ENCODE measurements around the gene GCLC.

GCLC gene

DNA sequence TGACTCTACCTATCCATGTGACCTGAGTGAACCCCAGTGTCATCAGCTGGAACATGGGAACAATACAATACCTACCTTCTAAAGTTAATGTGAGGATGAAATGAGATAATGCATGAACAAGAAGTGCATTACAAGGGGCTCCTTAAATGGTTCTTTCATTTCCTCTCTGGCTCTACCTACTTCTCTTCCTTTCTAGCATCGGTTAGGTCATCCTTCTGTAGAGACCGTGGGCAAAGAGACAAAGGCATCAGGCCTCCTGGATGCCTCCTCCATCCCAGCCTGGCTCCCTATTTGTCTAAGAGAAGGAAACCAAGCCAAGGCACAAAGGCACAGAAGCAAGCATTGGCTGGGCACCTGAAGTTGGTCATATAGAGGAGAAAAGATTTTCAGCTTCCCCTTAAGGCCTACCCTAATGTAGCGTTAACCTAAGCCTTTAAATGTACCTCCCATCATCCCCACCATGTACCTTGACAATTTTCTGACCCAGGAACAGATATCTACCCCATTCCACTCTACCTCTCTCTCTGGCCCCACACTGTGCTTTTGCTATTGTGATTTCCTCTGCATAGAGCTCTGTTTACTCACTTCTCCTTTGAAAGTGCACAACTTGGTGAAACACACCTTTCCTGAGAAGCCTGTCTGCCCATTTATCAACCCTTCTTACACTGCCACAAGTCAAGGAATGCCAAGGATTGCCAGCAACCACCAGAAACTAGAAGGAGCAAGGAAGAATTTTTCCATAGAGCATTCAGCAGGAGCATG, 86.6 kb downstream of the GCLC start:
- TF ChIP-seq CEBPB (IDR thresholded peaks at IDR 0.05) (no peak), EP300 (IDR thresholded peaks at IDR 0.05; ENCODE audit: borderline replicate concordance) (no peak), TEAD4 (IDR thresholded peaks at IDR 0.05) (no peak), TCF12 (IDR thresholded peaks at IDR 0.05; ENCODE audit: low read depth) (no peak), EGR1 (IDR thresholded peaks at IDR 0.05) (no peak), FOXM1 (IDR thresholded peaks at IDR 0.05; ENCODE audit: borderline replicate concordance, low read depth) (no peak), TAF1 (IDR thresholded peaks at IDR 0.05; ENCODE audit: low read depth) (no peak), NFIC (IDR thresholded peaks at IDR 0.05) (no peak), RAD21 (IDR thresholded peaks at IDR 0.05; ENCODE audit: low read depth) (no peak), YY1 (IDR thresholded peaks at IDR 0.05; ENCODE audit: low read depth) (no peak), ZBTB7A (IDR thresholded peaks at IDR 0.05; ENCODE audit: low read depth) (no peak), CREB1 (IDR thresholded peaks at IDR 0.05; ENCODE audit: low read depth) (no peak)
- TF ChIP-seq, protein P1, sequence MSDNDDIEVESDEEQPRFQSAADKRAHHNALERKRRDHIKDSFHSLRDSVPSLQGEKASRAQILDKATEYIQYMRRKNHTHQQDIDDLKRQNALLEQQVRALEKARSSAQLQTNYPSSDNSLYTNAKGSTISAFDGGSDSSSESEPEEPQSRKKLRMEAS (IDR thresholded peaks at IDR 0.05): no peak
- TF ChIP-seq, protein P2, sequence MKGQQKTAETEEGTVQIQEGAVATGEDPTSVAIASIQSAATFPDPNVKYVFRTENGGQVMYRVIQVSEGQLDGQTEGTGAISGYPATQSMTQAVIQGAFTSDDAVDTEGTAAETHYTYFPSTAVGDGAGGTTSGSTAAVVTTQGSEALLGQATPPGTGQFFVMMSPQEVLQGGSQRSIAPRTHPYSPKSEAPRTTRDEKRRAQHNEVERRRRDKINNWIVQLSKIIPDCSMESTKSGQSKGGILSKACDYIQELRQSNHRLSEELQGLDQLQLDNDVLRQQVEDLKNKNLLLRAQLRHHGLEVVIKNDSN (IDR thresholded peaks at IDR 0.05): no peak
- TF ChIP-seq, protein P3, sequence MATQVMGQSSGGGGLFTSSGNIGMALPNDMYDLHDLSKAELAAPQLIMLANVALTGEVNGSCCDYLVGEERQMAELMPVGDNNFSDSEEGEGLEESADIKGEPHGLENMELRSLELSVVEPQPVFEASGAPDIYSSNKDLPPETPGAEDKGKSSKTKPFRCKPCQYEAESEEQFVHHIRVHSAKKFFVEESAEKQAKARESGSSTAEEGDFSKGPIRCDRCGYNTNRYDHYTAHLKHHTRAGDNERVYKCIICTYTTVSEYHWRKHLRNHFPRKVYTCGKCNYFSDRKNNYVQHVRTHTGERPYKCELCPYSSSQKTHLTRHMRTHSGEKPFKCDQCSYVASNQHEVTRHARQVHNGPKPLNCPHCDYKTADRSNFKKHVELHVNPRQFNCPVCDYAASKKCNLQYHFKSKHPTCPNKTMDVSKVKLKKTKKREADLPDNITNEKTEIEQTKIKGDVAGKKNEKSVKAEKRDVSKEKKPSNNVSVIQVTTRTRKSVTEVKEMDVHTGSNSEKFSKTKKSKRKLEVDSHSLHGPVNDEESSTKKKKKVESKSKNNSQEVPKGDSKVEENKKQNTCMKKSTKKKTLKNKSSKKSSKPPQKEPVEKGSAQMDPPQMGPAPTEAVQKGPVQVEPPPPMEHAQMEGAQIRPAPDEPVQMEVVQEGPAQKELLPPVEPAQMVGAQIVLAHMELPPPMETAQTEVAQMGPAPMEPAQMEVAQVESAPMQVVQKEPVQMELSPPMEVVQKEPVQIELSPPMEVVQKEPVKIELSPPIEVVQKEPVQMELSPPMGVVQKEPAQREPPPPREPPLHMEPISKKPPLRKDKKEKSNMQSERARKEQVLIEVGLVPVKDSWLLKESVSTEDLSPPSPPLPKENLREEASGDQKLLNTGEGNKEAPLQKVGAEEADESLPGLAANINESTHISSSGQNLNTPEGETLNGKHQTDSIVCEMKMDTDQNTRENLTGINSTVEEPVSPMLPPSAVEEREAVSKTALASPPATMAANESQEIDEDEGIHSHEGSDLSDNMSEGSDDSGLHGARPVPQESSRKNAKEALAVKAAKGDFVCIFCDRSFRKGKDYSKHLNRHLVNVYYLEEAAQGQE (IDR thresholded peaks at IDR 0.05; ENCODE audit: low read depth): no peak

DNA sequence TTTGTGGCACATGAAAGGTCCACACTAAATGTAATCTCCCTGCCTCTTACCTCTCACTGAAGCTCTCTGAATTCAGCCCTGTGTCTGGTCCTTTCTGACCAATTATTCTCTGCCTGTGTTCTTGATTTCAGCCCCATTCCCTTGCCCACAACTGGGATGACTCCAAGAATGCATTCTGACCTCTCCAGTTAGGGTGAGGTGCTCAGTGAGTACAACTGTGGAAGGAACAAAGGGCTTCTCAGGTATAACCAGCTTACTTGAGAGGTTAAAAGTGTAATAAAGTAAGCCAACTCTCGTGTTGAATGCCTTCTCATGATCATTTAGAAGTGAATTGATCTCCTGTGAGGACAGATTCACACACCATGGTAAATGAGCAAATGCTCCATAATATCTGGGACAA, 88.1 kb downstream of the GCLC start:
- TF ChIP-seq, protein P2 (IDR thresholded peaks at IDR 0.05): no peak
- TF ChIP-seq EGR1 (IDR thresholded peaks at IDR 0.05) (no peak), RAD21 (IDR thresholded peaks at IDR 0.05; ENCODE audit: low read depth) (no peak), FOXM1 (IDR thresholded peaks at IDR 0.05; ENCODE audit: borderline replicate concordance, low read depth) (no peak), TEAD4 (IDR thresholded peaks at IDR 0.05) (no peak), CEBPB (IDR thresholded peaks at IDR 0.05) (no peak)

DNA sequence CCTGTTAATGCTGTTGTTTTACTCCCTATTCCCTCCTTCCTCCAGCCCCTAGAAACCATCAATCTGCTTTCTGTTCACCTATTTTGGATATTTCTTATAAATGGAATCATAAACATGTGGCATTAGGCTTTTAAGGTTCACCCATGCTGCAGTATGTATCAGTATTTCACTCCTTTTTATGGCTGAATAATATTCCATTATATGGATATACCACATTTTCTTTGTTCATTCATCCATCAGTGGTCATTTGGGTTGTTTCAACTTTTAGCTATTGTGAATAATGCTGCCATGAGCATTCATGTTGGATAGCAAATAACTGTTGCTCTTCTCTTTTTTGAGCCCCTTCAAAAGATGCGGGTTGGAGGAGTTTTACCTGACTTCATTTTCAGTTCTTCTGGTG, 89.2 kb downstream of the GCLC start:
- TF ChIP-seq RAD21 (IDR thresholded peaks at IDR 0.05; ENCODE audit: low read depth) (no peak), ZBTB7A (IDR thresholded peaks at IDR 0.05; ENCODE audit: low read depth) (no peak), TAF1 (IDR thresholded peaks at IDR 0.05; ENCODE audit: low read depth) (no peak), EGR1 (IDR thresholded peaks at IDR 0.05) (no peak), CEBPB (IDR thresholded peaks at IDR 0.05) (no peak), TCF12 (IDR thresholded peaks at IDR 0.05; ENCODE audit: low read depth) (no peak), EP300 (IDR thresholded peaks at IDR 0.05; ENCODE audit: borderline replicate concordance) (no peak), TEAD4 (IDR thresholded peaks at IDR 0.05) (no peak), NFIC (IDR thresholded peaks at IDR 0.05) (no peak), CREB1 (IDR thresholded peaks at IDR 0.05; ENCODE audit: low read depth) (no peak), YY1 (IDR thresholded peaks at IDR 0.05; ENCODE audit: low read depth) (no peak), FOXM1 (IDR thresholded peaks at IDR 0.05; ENCODE audit: borderline replicate concordance, low read depth) (no peak)
- TF ChIP-seq, protein P2 (IDR thresholded peaks at IDR 0.05): no peak
- TF ChIP-seq, protein P1 (IDR thresholded peaks at IDR 0.05): no peak
- TF ChIP-seq, protein P3 (IDR thresholded peaks at IDR 0.05; ENCODE audit: low read depth): no peak

DNA sequence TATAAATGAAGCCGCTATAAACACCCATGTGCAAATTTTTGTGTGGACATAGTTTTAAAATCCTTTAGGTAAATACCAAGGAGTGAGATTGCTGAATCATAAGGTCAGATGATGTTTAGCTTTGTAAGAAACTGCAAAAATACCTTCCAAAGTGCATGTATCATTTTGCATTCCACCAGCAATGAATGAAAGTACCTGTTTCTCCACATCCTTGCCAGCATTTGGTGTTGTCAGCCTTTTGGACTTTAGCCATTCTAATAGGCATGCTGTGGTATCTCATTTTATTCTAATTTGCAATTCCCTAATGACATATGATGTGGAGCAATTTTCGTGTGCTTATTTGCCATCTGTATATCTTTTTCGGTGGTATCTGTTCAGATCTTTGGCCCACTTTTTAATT, 93.7 kb downstream of the GCLC start:
- TF ChIP-seq FOXM1 (IDR thresholded peaks at IDR 0.05; ENCODE audit: borderline replicate concordance, low read depth): no peak
- TF ChIP-seq CEBPB (IDR thresholded peaks at IDR 0.05): no peak
- TF ChIP-seq, protein P2 (IDR thresholded peaks at IDR 0.05): no peak
- no peak for TF ChIP-seq CREB1 (IDR thresholded peaks at IDR 0.05; ENCODE audit: low read depth)
- TF ChIP-seq, protein P1 (IDR thresholded peaks at IDR 0.05): no peak
- no peak for TF ChIP-seq YY1 (IDR thresholded peaks at IDR 0.05; ENCODE audit: low read depth)
- no peak for TF ChIP-seq TCF12 (IDR thresholded peaks at IDR 0.05; ENCODE audit: low read depth)
- no peak for TF ChIP-seq RAD21 (IDR thresholded peaks at IDR 0.05; ENCODE audit: low read depth)
- TF ChIP-seq TEAD4 (IDR thresholded peaks at IDR 0.05): no peak
- no peak for TF ChIP-seq EP300 (IDR thresholded peaks at IDR 0.05; ENCODE audit: borderline replicate concordance)
- no peak for TF ChIP-seq EGR1 (IDR thresholded peaks at IDR 0.05)
- TF ChIP-seq, protein P3 (IDR thresholded peaks at IDR 0.05; ENCODE audit: low read depth): no peak
- TF ChIP-seq ZBTB7A (IDR thresholded peaks at IDR 0.05; ENCODE audit: low read depth): no peak
- TF ChIP-seq TAF1 (IDR thresholded peaks at IDR 0.05; ENCODE audit: low read depth): no peak
- TF ChIP-seq NFIC (IDR thresholded peaks at IDR 0.05): no peak
